A673 (cell line): ENCODE measurements around the gene KRT27.

Source experiments
- CTCF ChIP-seq: fragments of 300-800, 200-600 bp; sonication (generic); conservative IDR thresholded peaks from 2 replicates; pipeline ENCODE4 v1.5.1; 2017; ENCODE audit warnings: low read depth, mild to moderate bottlenecking, antibody characterized with exemption, low read length, moderate library complexity, mixed read lengths
- EZH2 ChIP-seq: fragments of 200-600 bp; sonication (generic); IDR thresholded peaks from 2 replicates; pipeline ENCODE4 v1.6.1; 2017; ENCODE audit warnings: borderline replicate concordance, low read depth, mild to moderate bottlenecking, mixed read lengths, antibody characterized with exemption, low read length; ENCODE audit not compliant: poor library complexity, severe bottlenecking

GRCh38 chr17:40816569-40816968 is 34.2 kb upstream of the KRT27 start:
- TF ChIP-seq EZH2 (no peak), CTCF (no peak)
